Measurements from ENCODE around the gene UBE2D2. TPM values are rescaled to one million over a fixed set of nuclear protein-coding genes. Genes with fewer than 3 reads are reported as not detected.

The UBE2D2 gene
- polyA plus RNA-seq, 2 of the 4 experiments (the other 2 are of a cell fraction): 74.8 to 115 TPM

Small RNAs within 50 kb of the gene (small RNA-seq; reads per million reads assigned to genes)
- 0 reads per million in 6 experiments for gene RF00019

Other genes with a start within 250 kb of the UBE2D2 start
- gene PAIP2, start 219.5 kb upstream of the UBE2D2 start, polyA plus RNA-seq (2011; rRNA removed): 91.4 and 128 TPM in 2 replicates
- gene PAIP2, start 219.5 kb upstream of the UBE2D2 start, polyA plus RNA-seq (2017; fragmentation: RNase III; extraction: RNeasy Plus Mini Kit Qiagen cat#74134 plus additional on column Dnase treatment): 95.3 to 109 TPM (median 98.2 TPM) in 3 replicates
- 7.7 and 9.5 TPM in 2 replicates for gene SLC23A1, start 178.0 kb upstream of the UBE2D2 start, polyA plus RNA-seq (2011; rRNA removed)
- 4.0 to 5.1 TPM (median 4.3 TPM) in 3 replicates for gene SLC23A1, start 178.0 kb upstream of the UBE2D2 start, polyA plus RNA-seq (2017; fragmentation: RNase III; extraction: RNeasy Plus Mini Kit Qiagen cat#74134 plus additional on column Dnase treatment)
- 0.09 TPM in 1 of 2 replicates, not detected in the other for gene MZB1, start 171.4 kb upstream of the UBE2D2 start, polyA plus RNA-seq (2011; rRNA removed)
- gene MZB1, start 171.4 kb upstream of the UBE2D2 start, polyA plus RNA-seq (2017; fragmentation: RNase III; extraction: RNeasy Plus Mini Kit Qiagen cat#74134 plus additional on column Dnase treatment): 0.09 to 0.14 TPM in 2 of 3 replicates, not detected in the other
- 0.23 and 0.33 TPM in 2 replicates for gene PROB1, start 166.2 kb upstream of the UBE2D2 start, polyA plus RNA-seq (2011; rRNA removed)
- gene PROB1, start 166.2 kb upstream of the UBE2D2 start, polyA plus RNA-seq (2017; fragmentation: RNase III; extraction: RNeasy Plus Mini Kit Qiagen cat#74134 plus additional on column Dnase treatment): 0.47 to 0.67 TPM (median 0.48 TPM) in 3 replicates
- gene SPATA24, start 157.2 kb upstream of the UBE2D2 start, polyA plus RNA-seq (2011; rRNA removed): 4.5 and 5.7 TPM in 2 replicates
- 6.9 to 7.5 TPM (median 7.0 TPM) in 3 replicates for gene SPATA24, start 157.2 kb upstream of the UBE2D2 start, polyA plus RNA-seq (2017; fragmentation: RNase III; extraction: RNeasy Plus Mini Kit Qiagen cat#74134 plus additional on column Dnase treatment)
- gene DNAJC18, start 121.8 kb upstream of the UBE2D2 start, polyA plus RNA-seq (2011; rRNA removed): 5.3 TPM in 2 replicates
- 4.2 to 6.1 TPM (median 5.3 TPM) in 3 replicates for gene DNAJC18, start 121.8 kb upstream of the UBE2D2 start, polyA plus RNA-seq (2017; fragmentation: RNase III; extraction: RNeasy Plus Mini Kit Qiagen cat#74134 plus additional on column Dnase treatment)
- gene ECSCR, start 98.6 kb upstream of the UBE2D2 start, polyA plus RNA-seq (2011; rRNA removed): not detected in 2 replicates
- gene ECSCR, start 98.6 kb upstream of the UBE2D2 start, polyA plus RNA-seq (2017; fragmentation: RNase III; extraction: RNeasy Plus Mini Kit Qiagen cat#74134 plus additional on column Dnase treatment): not detected in 3 replicates
- not detected in 2 replicates for gene SMIM33, start 90.3 kb upstream of the UBE2D2 start, polyA plus RNA-seq (2011; rRNA removed)
- gene SMIM33, start 90.3 kb upstream of the UBE2D2 start, polyA plus RNA-seq (2017; fragmentation: RNase III; extraction: RNeasy Plus Mini Kit Qiagen cat#74134 plus additional on column Dnase treatment): not detected in 3 replicates
- gene STING1, start 78.6 kb upstream of the UBE2D2 start, polyA plus RNA-seq (2011; rRNA removed): 0.57 and 0.72 TPM in 2 replicates
- gene STING1, start 78.6 kb upstream of the UBE2D2 start, polyA plus RNA-seq (2017; fragmentation: RNase III; extraction: RNeasy Plus Mini Kit Qiagen cat#74134 plus additional on column Dnase treatment): 0.61 to 0.92 TPM (median 0.76 TPM) in 3 replicates
- gene CXXC5, start 87.0 kb downstream of the UBE2D2 start, polyA plus RNA-seq (2011; rRNA removed): 16.7 and 18.1 TPM in 2 replicates
- 22.5 to 32.5 TPM (median 26.1 TPM) in 3 replicates for gene CXXC5, start 87.0 kb downstream of the UBE2D2 start, polyA plus RNA-seq (2017; fragmentation: RNase III; extraction: RNeasy Plus Mini Kit Qiagen cat#74134 plus additional on column Dnase treatment)
- 0.03 TPM in 1 of 2 replicates, not detected in the other for gene PSD2, start 234.5 kb downstream of the UBE2D2 start, polyA plus RNA-seq (2011; rRNA removed)
- 0.03 to 0.05 TPM (median 0.03 TPM) in 3 replicates for gene PSD2, start 234.5 kb downstream of the UBE2D2 start, polyA plus RNA-seq (2017; fragmentation: RNase III; extraction: RNeasy Plus Mini Kit Qiagen cat#74134 plus additional on column Dnase treatment)